ENCODE measurements around the gene CXCL12.

GRCh38 chr10:44390585-44391072, 5.7 kb upstream of the CXCL12 start:
- TF ChIP-seq CTCF (IDR thresholded peaks at IDR 0.05; ENCODE audit: borderline replicate concordance, extremely low read depth, low read length, poor library complexity, severe bottlenecking): no peak
- no peak for TF ChIP-seq EZH2 (IDR thresholded peaks at IDR 0.05; ENCODE audit: borderline replicate concordance, low read depth, low read length, severe bottlenecking)

Measured in DND-41 (cell line).